HL-60 (cell line): Measurements from ENCODE around the gene SEPTIN5.
"Not testable (repeated sequence)": the region's sequence is repeated elsewhere in the genome, so short reads cannot be mapped to it uniquely, and the experiment has no call there.

Experiments
- CTCF ChIP-seq: IDR thresholded peaks from one replicate; pipeline ENCODE4 v1.5.1; 2011; ENCODE audit warnings: low read length, control low read depth, inconsistent platforms; ENCODE audit not compliant: insufficient read depth
- GABPA ChIP-seq: IDR thresholded peaks from 2 replicates; pipeline ENCODE4 v1.6.1; 2012; ENCODE audit warnings: low read depth
- POLR2AphosphoS5 ChIP-seq: IDR thresholded peaks from 2 replicates; pipeline ENCODE4 v1.6.1; 2012; ENCODE audit warnings: low read depth
- SPI1 ChIP-seq: IDR thresholded peaks from 2 replicates; pipeline ENCODE4 v1.6.1; 2012; ENCODE audit warnings: low read depth, mild to moderate bottlenecking, borderline replicate concordance
- TF ChIP-seq, protein P1 (sequence below): IDR thresholded peaks from 2 replicates; pipeline ENCODE4 v1.6.1; 2012; ENCODE audit warnings: low read depth; ENCODE audit not compliant: insufficient replicate concordance

DNA sequence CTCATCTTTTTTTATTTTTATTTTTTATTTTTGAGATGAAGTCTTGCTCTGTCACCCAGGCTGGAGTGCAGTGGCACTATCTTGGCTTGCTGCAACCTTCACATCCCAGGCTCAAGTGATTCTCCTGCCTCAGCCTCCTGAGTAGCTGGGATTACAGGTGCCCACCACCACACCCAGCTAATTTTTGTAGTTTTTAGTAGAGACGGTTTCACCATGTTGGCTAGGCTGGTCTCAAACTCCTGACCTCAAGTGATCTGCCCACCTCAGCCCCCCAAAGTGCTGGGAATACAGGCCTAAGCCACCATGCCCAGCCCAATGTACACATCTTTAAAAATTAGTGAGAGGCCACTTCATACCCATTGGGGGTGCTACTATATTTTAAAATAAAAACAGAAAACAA is 37.9 kb upstream of the SEPTIN5 start:
- TF ChIP-seq CTCF, GABPA, POLR2AphosphoS5, SPI1: not testable (repeated sequence)
- TF ChIP-seq, protein P1, sequence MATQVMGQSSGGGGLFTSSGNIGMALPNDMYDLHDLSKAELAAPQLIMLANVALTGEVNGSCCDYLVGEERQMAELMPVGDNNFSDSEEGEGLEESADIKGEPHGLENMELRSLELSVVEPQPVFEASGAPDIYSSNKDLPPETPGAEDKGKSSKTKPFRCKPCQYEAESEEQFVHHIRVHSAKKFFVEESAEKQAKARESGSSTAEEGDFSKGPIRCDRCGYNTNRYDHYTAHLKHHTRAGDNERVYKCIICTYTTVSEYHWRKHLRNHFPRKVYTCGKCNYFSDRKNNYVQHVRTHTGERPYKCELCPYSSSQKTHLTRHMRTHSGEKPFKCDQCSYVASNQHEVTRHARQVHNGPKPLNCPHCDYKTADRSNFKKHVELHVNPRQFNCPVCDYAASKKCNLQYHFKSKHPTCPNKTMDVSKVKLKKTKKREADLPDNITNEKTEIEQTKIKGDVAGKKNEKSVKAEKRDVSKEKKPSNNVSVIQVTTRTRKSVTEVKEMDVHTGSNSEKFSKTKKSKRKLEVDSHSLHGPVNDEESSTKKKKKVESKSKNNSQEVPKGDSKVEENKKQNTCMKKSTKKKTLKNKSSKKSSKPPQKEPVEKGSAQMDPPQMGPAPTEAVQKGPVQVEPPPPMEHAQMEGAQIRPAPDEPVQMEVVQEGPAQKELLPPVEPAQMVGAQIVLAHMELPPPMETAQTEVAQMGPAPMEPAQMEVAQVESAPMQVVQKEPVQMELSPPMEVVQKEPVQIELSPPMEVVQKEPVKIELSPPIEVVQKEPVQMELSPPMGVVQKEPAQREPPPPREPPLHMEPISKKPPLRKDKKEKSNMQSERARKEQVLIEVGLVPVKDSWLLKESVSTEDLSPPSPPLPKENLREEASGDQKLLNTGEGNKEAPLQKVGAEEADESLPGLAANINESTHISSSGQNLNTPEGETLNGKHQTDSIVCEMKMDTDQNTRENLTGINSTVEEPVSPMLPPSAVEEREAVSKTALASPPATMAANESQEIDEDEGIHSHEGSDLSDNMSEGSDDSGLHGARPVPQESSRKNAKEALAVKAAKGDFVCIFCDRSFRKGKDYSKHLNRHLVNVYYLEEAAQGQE, result not testable (repeated sequence)
